Heart left ventricle (tissue), 16 donors: Measurements from ENCODE around the gene KCTD5. TPM values are rescaled to one million over a fixed set of nuclear protein-coding genes. Genes with fewer than 3 reads are reported as not detected.
A peak's percentile ranks its signal among the peaks of the same experiment; 100 is the strongest.

Experiments
- ATAC-seq, 4 donors: fragments of 200-7000 bp; cut with Tn5 transposase; one replicate each; pipeline ENCODE4 v1.9.1; 2020 to 2022; ENCODE audit warnings: moderate library complexity in 4 of 4, mild to moderate bottlenecking in 3 of 4, moderate number of reproducible peaks in 1 of 4
- DNase-seq, 5 donors: peaks; one replicate each; pipeline ENCODE4 v3.0.0-alpha.2; 2020
- H3K27ac ChIP-seq, 12 donors: fragments of 200-600 bp; sonication (generic) in 4 of 12; one replicate each; pipeline versions ENCODE4 v1.5.0 to v1.8.0; 2016 to 2022; ENCODE audit warnings: mild to moderate bottlenecking in 2 of 12
- H3K27me3 ChIP-seq, 9 donors: fragments of 200-600 bp; sonication (generic) in 2 of 9; one replicate each; pipeline versions ENCODE4 v1.5.1 to v1.8.0; 2016 to 2022; ENCODE audit warnings: mild to moderate bottlenecking in 3 of 9
- H3K36me3 ChIP-seq, 9 donors: fragments of 200-600 bp; sonication (generic) in 2 of 9; one replicate each; pipeline versions ENCODE4 v1.5.0 to v1.8.0; 2018 to 2022; ENCODE audit warnings: mild to moderate bottlenecking in 2 of 9
- H3K4me1 ChIP-seq, 12 donors: fragments of 200-600 bp; sonication (generic) in 4 of 12; one replicate each; pipeline versions ENCODE4 v1.5.0 to v1.8.0; 2016 to 2022; ENCODE audit warnings: mild to moderate bottlenecking in 3 of 12
- H3K4me3 ChIP-seq, 12 donors: fragments of 200-600 bp; sonication (generic) in 4 of 12; one replicate each; pipeline versions ENCODE4 v1.5.0 to v1.8.0; 2017 to 2022; ENCODE audit warnings: mild to moderate bottlenecking in 9 of 12, moderate library complexity in 4 of 12
- H3K9me3 ChIP-seq, 12 donors: fragments of 200-600 bp; sonication (generic) in 4 of 12; one replicate each; pipeline versions ENCODE4 v1.5.0 to v1.8.0; 2016 to 2022; ENCODE audit warnings: mild to moderate bottlenecking in 1 of 12
- POLR2A ChIP-seq, 2 donors: fragments of 450-650 bp; IDR thresholded peaks; one replicate each; pipeline ENCODE4 v1.6.1; 2017; ENCODE audit warnings: antibody characterized with exemption in 2 of 2, mild to moderate bottlenecking in 2 of 2, moderate library complexity in 2 of 2
- WGBS, 4 donors: extraction: QIAGEN DNeasy Blood & Tissue Kit in 2 of 4; methylation state at CpG; one replicate each; pipeline versions ENCODE4 v1.1.5 to v1.1.7; 2013 to 2018; 5-methylcytosine and 5-hydroxymethylcytosine counted together
- intact Hi-C, 10 donors: fragments of 100-400 bp; cut with DNase I; formaldehyde crosslinking; loops; one replicate each; pipeline versions ENCODE4 v1.11.1 to v1.14.2; 2022
- polyA plus RNA-seq, 2 donors: library from polyadenylated mRNA; stranded (reverse); fragments of 200-250 nt; gene quantifications; one replicate each; pipeline ENCODE4 v1.2.3, GENCODE V29; 2013
- total RNA-seq, 9 donors: library from RNA; depleted of rRNA in 2 of 9; stranded (reverse); fragments of >200 nt in 2 of 9; fragmentation: NEBNext Ultra II Directional in 3 of 9; extraction: Animal tissue kit (Norgen Biotek cat#: 25700) in 3 of 9; gene quantifications; one replicate each; pipeline versions ENCODE4 v1.1.0 to v1.2.4, GENCODE V29; 2016 to 2023
- TF ChIP-seq, protein P1 (sequence below), 12 donors: fragments of 200-600 bp; sonication (generic) in 4 of 12; IDR thresholded peaks; one replicate each; pipeline versions ENCODE4 v1.5.0 to v1.8.0; 2018 to 2022; ENCODE audit warnings: antibody characterized with exemption in 12 of 12, mild to moderate bottlenecking in 5 of 12
- donor health status: ischemic (EF 13 %, LVEDD 7.1; RV severe dilation, severe dysfunction).
- donor health status: healthy with polysubstance abuse.
- donor health status: DM: no; HTN: yes; CAD: no.
- donor health status: DM: no; HTN: no; CAD: no.
- donor health status: ischemic (EF 25% LVEDD 6.9; RV normal size, moderate dysfunction).
- donor health status: ischemic (EF 25% LVEDD 5.7; RV mildly dilated, moderate dysfunction).
- donor health status: healthy.
- donor health status: DM: yes; HTN: yes; CAD: no.
- donor health status: ischemic (EF 35%, LVEDD 5.7; RV mildly dilated, moderate dysfunction).
- donor health status: nonischemic (EF 11% LVEDD 7.7; RV severe dilation, severe dysfunction).
- donor health status: DM: yes; HTN: yes; CAD: no.
- donor health status: PGD.
- donor health status: ischemic (EF 29% LVEDD 5.4; RV normal size, mild dysfunction).
- donor health status: nonischemic (EF 23%, LVEDD 6.1; RV moderate dilation, normal function).

The KCTD5 gene
- total and polyA plus RNA-seq, 11 donors = 6.2 to 24.3 (median 11.1) TPM

DNA sequence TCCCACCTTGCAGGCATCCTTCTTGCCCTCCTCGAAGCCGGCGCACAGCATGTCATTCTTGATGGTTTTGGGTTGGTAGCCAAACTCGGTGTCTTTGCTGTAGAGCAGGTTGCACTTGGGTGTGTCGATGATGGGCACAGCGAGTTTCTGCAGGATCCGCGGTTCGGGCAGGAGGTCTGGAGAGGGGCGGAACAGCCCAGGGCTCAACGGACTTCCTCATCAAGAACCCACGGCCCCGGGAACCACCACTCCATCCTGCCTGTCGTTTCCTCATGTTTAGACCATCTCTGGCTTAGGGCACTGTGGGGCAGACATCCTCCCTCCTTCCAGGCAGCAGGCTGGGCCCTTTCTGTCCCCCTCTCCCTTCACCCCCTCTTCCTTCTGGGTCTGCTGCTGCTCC lies 31.2 kb downstream of the KCTD5 start:
- Histone ChIP-seq H3K27ac (no peak overlapping the region), H3K4me1 (peaks cover 0 to 12% (median 5%) of the 10 kb centered on the region in 12 donors), H3K4me3 (no peak overlapping the region), H3K9me3 (no peaks in the 10 kb centered on the region), H3K36me3 (peaks cover 0 to 18% (median 11%) of the 10 kb centered on the region in 9 donors), H3K27me3 (no peaks in the 10 kb centered on the region)
- ATAC-seq = no peak
- intact Hi-C loops = no loop called here
- WGBS, 4 donors = 72 to 79% (median 78%) methylated on average over 11 to 14 of the region's 14 CpGs
- TF ChIP-seq, protein P1, sequence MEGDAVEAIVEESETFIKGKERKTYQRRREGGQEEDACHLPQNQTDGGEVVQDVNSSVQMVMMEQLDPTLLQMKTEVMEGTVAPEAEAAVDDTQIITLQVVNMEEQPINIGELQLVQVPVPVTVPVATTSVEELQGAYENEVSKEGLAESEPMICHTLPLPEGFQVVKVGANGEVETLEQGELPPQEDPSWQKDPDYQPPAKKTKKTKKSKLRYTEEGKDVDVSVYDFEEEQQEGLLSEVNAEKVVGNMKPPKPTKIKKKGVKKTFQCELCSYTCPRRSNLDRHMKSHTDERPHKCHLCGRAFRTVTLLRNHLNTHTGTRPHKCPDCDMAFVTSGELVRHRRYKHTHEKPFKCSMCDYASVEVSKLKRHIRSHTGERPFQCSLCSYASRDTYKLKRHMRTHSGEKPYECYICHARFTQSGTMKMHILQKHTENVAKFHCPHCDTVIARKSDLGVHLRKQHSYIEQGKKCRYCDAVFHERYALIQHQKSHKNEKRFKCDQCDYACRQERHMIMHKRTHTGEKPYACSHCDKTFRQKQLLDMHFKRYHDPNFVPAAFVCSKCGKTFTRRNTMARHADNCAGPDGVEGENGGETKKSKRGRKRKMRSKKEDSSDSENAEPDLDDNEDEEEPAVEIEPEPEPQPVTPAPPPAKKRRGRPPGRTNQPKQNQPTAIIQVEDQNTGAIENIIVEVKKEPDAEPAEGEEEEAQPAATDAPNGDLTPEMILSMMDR (IDR thresholded peaks at IDR 0.05) = no peak
- no peak for TF ChIP-seq POLR2A (IDR thresholded peaks at IDR 0.05)
- no peak for DNase-seq

DNA sequence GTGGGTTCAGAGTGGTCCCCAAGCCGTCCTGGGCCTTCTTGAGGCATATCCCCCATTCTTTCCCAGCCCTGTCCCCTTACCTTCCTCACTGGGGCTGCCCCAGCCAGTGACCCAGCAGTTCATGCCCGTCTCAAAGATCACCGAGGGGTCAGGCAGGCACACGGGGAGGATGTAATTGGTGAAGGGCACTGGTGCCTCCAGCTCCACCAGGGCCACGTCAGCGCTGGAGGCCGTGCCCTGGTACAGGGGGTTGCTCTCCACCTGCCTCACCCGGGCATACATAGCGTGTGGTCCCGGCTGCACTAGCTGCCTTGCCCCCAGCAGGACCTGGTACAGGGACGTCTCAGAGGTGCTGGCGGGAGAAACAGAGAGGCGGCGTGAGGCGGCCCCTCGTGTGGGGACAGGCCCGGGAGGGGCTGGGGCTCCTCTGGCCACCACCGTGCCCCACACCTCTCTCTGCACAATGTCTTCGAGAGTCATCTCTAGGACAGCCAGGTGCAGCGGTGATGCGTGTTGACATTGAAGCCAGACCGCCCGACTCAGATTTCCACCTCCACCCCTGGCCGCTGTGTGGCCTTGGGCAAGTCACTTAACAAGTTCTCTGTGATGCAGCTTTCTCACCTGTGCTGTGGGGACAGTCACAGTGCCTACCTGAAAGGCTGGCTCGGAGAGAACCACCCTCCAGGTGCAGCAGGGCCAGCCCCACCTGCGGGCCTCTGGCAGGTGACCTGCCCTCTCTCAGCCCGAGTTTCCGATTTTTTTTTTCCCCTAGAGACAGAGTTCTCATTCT lies 31.9 kb downstream of the KCTD5 start:
- 83 to 87% (median 86%) methylated on average over 25 to 28 of the region's 28 CpGs for WGBS, 4 donors
- no peak for DNase-seq
- H3K4me3 ChIP-seq = no peak overlapping the region

DNA sequence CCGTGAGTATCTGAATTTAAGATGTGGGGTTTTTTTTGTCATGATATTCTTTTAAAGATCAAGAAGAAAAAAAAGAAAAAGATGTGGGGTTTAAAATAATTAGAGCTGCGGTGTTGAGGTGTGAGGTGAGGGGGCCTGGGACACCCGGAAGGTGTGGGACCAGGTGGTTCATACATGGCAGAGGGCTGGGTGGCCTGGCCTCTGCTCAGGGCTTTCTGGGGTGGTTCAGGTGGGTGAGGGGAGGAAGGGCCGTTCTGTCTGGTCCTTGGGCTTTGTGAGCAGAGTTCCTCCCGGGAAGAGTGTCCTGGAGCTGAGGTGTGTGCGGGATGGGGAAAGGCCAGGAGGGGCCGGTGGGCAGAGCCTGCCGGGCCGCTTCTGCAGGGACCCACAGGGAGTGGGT lies 32.7 kb downstream of the KCTD5 start:
- H3K36me3 ChIP-seq = peaks cover 0 to 3% (median 0%) of the 10 kb centered on the region in 9 donors
- TF ChIP-seq, protein P1 (IDR thresholded peaks at IDR 0.05) = no peak
- no peak for TF ChIP-seq POLR2A (IDR thresholded peaks at IDR 0.05)
- H3K4me3 ChIP-seq = peak overlapping the region in 3 of 12 donors; percentile 12 to 26 (median 23)
- no peaks in the 10 kb centered on the region for H3K9me3 ChIP-seq
- 31 to 40% (median 35%) methylated on average over 8 to 9 of the region's 9 CpGs for WGBS, 4 donors
- no peak overlapping the region for H3K27ac ChIP-seq
- DNase-seq (no peak), ATAC-seq (no peak)
- intact Hi-C loops = no loop called here
- no peaks in the 10 kb centered on the region for H3K27me3 ChIP-seq
- H3K4me1 ChIP-seq = peaks cover 0 to 23% (median 9%) of the 10 kb centered on the region in 12 donors

More for the DNA sequence above, 31.9 kb downstream of the KCTD5 start:
- no peak overlapping the region for H3K27ac ChIP-seq
- ATAC-seq = no peak
- H3K27me3 ChIP-seq = no peaks in the 10 kb centered on the region
- TF ChIP-seq POLR2A (IDR thresholded peaks at IDR 0.05) = no peak
- TF ChIP-seq, protein P1 (IDR thresholded peaks at IDR 0.05) = no peak
- peaks cover 0 to 12% (median 4%) of the 10 kb centered on the region in 9 donors for H3K36me3 ChIP-seq
- H3K4me1 ChIP-seq = peaks cover 0 to 16% (median 7%) of the 10 kb centered on the region in 12 donors
- intact Hi-C loops = no loop called here
- no peaks in the 10 kb centered on the region for H3K9me3 ChIP-seq

DNA sequence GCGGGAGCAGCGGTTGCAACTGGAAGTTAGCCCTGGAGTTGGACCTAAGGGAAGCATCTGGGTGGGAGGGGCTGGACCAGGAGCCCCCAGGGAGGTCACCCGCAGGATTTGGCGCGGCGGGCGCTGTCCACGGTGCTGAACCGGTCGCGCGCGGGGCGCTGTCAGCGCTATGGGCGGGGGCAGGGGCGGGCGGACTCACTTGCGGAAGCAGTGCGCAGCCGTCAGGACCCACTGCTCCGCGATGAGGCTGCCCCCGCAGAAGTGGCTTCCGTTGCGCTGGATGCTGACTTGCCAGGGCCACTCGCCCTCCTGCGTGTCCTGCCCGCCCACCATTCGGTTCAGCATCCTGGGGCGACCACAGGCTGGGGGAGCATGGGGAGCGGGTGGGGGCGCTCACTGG lies 33.2 kb downstream of the KCTD5 start:
- Histone ChIP-seq H3K27me3 (no peaks in the 10 kb centered on the region), H3K4me3 (peak overlapping the region in 6 of 12 donors; percentile 10 to 26 (median 18)), H3K36me3 (no peaks in the 10 kb centered on the region), H3K9me3 (no peaks in the 10 kb centered on the region), H3K27ac (no peak overlapping the region), H3K4me1 (peaks cover 0 to 27% (median 12%) of the 10 kb centered on the region in 12 donors)
- intact Hi-C loops = no loop called here
- peak in 3 of 4 donors; percentile 66 to 76 (median 75) for ATAC-seq
- no peak for TF ChIP-seq POLR2A (IDR thresholded peaks at IDR 0.05)
- TF ChIP-seq, protein P1 (IDR thresholded peaks at IDR 0.05) = no peak
- 0 to 7% (median 5%) methylated on average over 2 to 33 of the region's 33 CpGs for WGBS, 4 donors
- peak; percentile 63 to 86 (median 75) for DNase-seq
